K562 (cell line): Measurements from ENCODE around the gene ENG. TPM values are rescaled to one million over a fixed set of nuclear protein-coding genes. Genes with fewer than 3 reads are reported as not detected.

Source experiments
- ARID3B ChIP-seq: fragments of 250-450 bp; sonication (Bioruptor Pico); IDR thresholded peaks from 2 replicates; pipeline ENCODE4 v1.4.0; 2020; ENCODE audit warnings: borderline replicate concordance
- ATF7 ChIP-seq: fragments of 450-650 bp; IDR thresholded peaks from 2 replicates; pipeline ENCODE4 v1.7.1; 2014; ENCODE audit warnings: mild to moderate bottlenecking, moderate library complexity
- BDP1 ChIP-seq: IDR thresholded peaks from 3 replicates; pipeline ENCODE4 v1.6.1; 2011; ENCODE audit not compliant: insufficient read length, insufficient read depth
- CEBPZ ChIP-seq: fragments of 150-350 bp; IDR thresholded peaks from 2 replicates; pipeline ENCODE4 v1.6.1; 2014; ENCODE audit warnings: low read depth, mild to moderate bottlenecking, low read length, borderline replicate concordance
- CTCFL ChIP-seq: IDR thresholded peaks from 2 replicates; pipeline ENCODE4 v1.6.1; 2011; ENCODE audit warnings: borderline replicate concordance, low read depth, mild to moderate bottlenecking, moderate library complexity, low read length; ENCODE audit not compliant: insufficient read depth, poor library complexity, severe bottlenecking
- EP300 ChIP-seq: IDR thresholded peaks from 2 replicates; pipeline ENCODE4 v1.6.1; 2012; ENCODE audit warnings: low read length, improper control_type of control experiment
- GABPB2 ChIP-seq: fragments of 250-450 bp; sonication (Bioruptor Pico); conservative IDR thresholded peaks from 2 replicates; pipeline ENCODE4 v1.5.1; 2021; ENCODE audit warnings: mild to moderate bottlenecking
- HOXB6 ChIP-seq: fragments of 250-450 bp; sonication (Bioruptor Pico); IDR thresholded peaks from 2 replicates; pipeline ENCODE4 v1.5.1; 2022; ENCODE audit warnings: mild to moderate bottlenecking, borderline replicate concordance
- MAZ ChIP-seq, 2 experiments: fragments of 450-650 bp in 1 of 2; sonication (generic) in 1 of 2; formaldehyde crosslinking; IDR thresholded peaks in 1 of 2; conservative IDR thresholded peaks in 1 of 2; 2 replicates each; pipeline versions ENCODE4 v1.4.0 to v1.5.0; 2020; ENCODE audit warnings: mild to moderate bottlenecking in 1 of 2, missing genetic modification reagents in 1 of 2
- MEIS2 ChIP-seq: fragments of 450-650 bp; IDR thresholded peaks from 2 replicates; pipeline ENCODE4 v1.6.1; 2014; ENCODE audit warnings: mild to moderate bottlenecking; ENCODE audit not compliant: partially characterized antibody
- POLR3A ChIP-seq: IDR thresholded peaks from 2 replicates; pipeline ENCODE4 v1.6.1; 2011; ENCODE audit warnings: borderline replicate concordance, mild to moderate bottlenecking, moderate library complexity; ENCODE audit not compliant: insufficient read length, insufficient read depth; ENCODE audit errors: extremely low read depth
- SREBF2 ChIP-seq: sonication (generic); formaldehyde crosslinking; IDR thresholded peaks from 2 replicates; pipeline ENCODE4 v1.4.0; 2020; ENCODE audit warnings: mild to moderate bottlenecking, missing genetic modification reagents
- ZNF639 ChIP-seq, 2 experiments: fragments of 200-800 bp in 1 of 2; sonication (Bioruptor generic) in 1 of 2; sonication (generic) in 1 of 2; formaldehyde crosslinking in 1 of 2; IDR thresholded peaks in 1 of 2; conservative IDR thresholded peaks in 1 of 2; 2 replicates each; pipeline versions ENCODE4 v1.5.0 to v1.6.1; 2016 to 2020; ENCODE audit warnings: missing compliant biosample characterization in 1 of 2, missing genetic modification characterization in 1 of 2, missing genetic modification reagents in 1 of 2
- polyA plus RNA-seq, 8 experiments: library from polyadenylated mRNA; depleted of rRNA in 4 of 8; stranded (reverse) in 5 of 8; unstranded in 3 of 8; fragments of >200 nt; fragmentation: Nextera tagmentation in 2 of 8; fragmentation: Illumina TruSeq in 1 of 8; extraction: Ambion mirVana in 2 of 8; extraction: Trizol in 1 of 8; gene quantifications; 2 replicates each; pipeline versions ENCODE4 v1.2.1 to v1.2.3, GENCODE V29; 2011 to 2014; ENCODE audit warnings: inconsistent platforms in 1 of 8, missing spikeins in 1 of 8
- total RNA-seq, 7 experiments: library from RNA; depleted of rRNA in 6 of 7; stranded (reverse); fragments of >200 nt in 6 of 7; fragmentation: Illumina TruSeq in 2 of 7; extraction: Trizol in 2 of 7; gene quantifications; 2 replicates each; pipeline versions ENCODE4 v1.2.1 to v1.2.3, GENCODE V29; 2011 to 2021; ENCODE audit warnings: low replicate concordance in 1 of 7

Gene ENG
- total and polyA plus RNA-seq, 9 of the 15 experiments (the other 6 are each of a cell fraction or from before 2014, with no cell fraction given), result 0.04 to 0.40 (median 0.14) TPM; not detected in 1

GRCh38 chr9:127828262-127829031, 26.0 kb downstream of the ENG start (continued):
- TF ChIP-seq GABPB2 (CRISPR knock-in tag) (no peak), BDP1 (no peak), MEIS2 (no peak), ARID3B (no peak), ATF7 (peak; percentile 69), SREBF2 (CRISPR knock-in tag) (no peak), ZNF639 (CRISPR knock-in tag; conservative IDR thresholded peaks at IDR 0.05 in 1 of 2, IDR thresholded peaks at IDR 0.05 in 1 of 2) (no peak), MAZ (CRISPR knock-in tag; conservative IDR thresholded peaks at IDR 0.05 in 1 of 2, IDR thresholded peaks at IDR 0.05 in 1 of 2) (peak; percentile 72 to 80; a peak in 3 of 4 replicates), HOXB6 (no peak), EP300 (no peak), POLR3A (no peak), CTCFL (no peak), CEBPZ (no peak)
